H9 (cell line): ENCODE results near the gene CROCC2. TPM values are rescaled to one million over a fixed set of nuclear protein-coding genes. Genes with fewer than 3 reads are reported as not detected.

ENCODE experiments used
- DNase-seq: peaks from one replicate; pipeline ENCODE4 v3.0.0-alpha.2; 2017
- H2AFZ ChIP-seq: one replicate; pipeline ENCODE4 v1.6.1; 2013; ENCODE audit warnings: mild to moderate bottlenecking, low read length, control low read depth, moderate library complexity
- H2AK5ac ChIP-seq: 2 replicates; pipeline ENCODE4 v1.6.1; 2013; ENCODE audit warnings: low read length, control low read depth, mixed read lengths; ENCODE audit not compliant: insufficient read length
- H2BK120ac ChIP-seq: one replicate; pipeline ENCODE4 v1.6.1; 2013; ENCODE audit warnings: low read depth, mild to moderate bottlenecking, low read length, control low read depth, inconsistent platforms; ENCODE audit not compliant: poor library complexity, severe bottlenecking
- H2BK12ac ChIP-seq: 2 replicates; pipeline ENCODE4 v1.6.1; 2013; ENCODE audit warnings: low read length, control low read depth, mixed read lengths, low read depth; ENCODE audit not compliant: insufficient read length
- H2BK15ac ChIP-seq: 2 replicates; pipeline ENCODE4 v1.6.1; 2013; ENCODE audit warnings: low read depth, low read length, control low read depth
- H2BK20ac ChIP-seq: one replicate; pipeline ENCODE4 v1.6.1; 2013; ENCODE audit warnings: low read depth, mild to moderate bottlenecking, low read length, control low read depth, inconsistent platforms; ENCODE audit not compliant: poor library complexity, severe bottlenecking
- H2BK5ac ChIP-seq: 2 replicates; pipeline ENCODE4 v1.6.1; 2013; ENCODE audit warnings: low read length, control low read depth, mixed read lengths; ENCODE audit not compliant: insufficient read length
- H3K14ac ChIP-seq: 2 replicates; pipeline ENCODE4 v1.6.1; 2013; ENCODE audit warnings: low read length, control low read depth; ENCODE audit not compliant: insufficient read depth
- H3K18ac ChIP-seq: 2 replicates; pipeline ENCODE4 v1.6.1; 2013; ENCODE audit warnings: low read depth, mild to moderate bottlenecking, mixed read lengths, low read length, control low read depth; ENCODE audit not compliant: insufficient read length
- H3K23ac ChIP-seq: 2 replicates; pipeline ENCODE4 v1.6.1; 2013; ENCODE audit warnings: low read length, control low read depth, mixed read lengths, low read depth; ENCODE audit not compliant: insufficient read length
- H3K23me2 ChIP-seq: 2 replicates; pipeline ENCODE4 v1.6.1; 2013; ENCODE audit warnings: low read depth, mild to moderate bottlenecking, mixed read lengths, low read length, control low read depth; ENCODE audit not compliant: insufficient read length, poor library complexity, severe bottlenecking
- H3K27ac ChIP-seq: 2 replicates; pipeline ENCODE4 v1.5.1; 2013; ENCODE audit warnings: low read length, control low read depth, mixed read lengths, low read depth; ENCODE audit not compliant: insufficient read length
- H3K27me3 ChIP-seq: 2 replicates; pipeline ENCODE4 v1.6.1; 2013; ENCODE audit warnings: low read length, control low read depth, inconsistent platforms; ENCODE audit not compliant: insufficient read depth
- H3K4ac ChIP-seq: 2 replicates; pipeline ENCODE4 v1.6.1; 2013; ENCODE audit warnings: low read depth, mild to moderate bottlenecking, control low read depth, inconsistent platforms, low read length, moderate library complexity
- H3K4me1 ChIP-seq: 2 replicates; pipeline ENCODE4 v1.6.1; 2013; ENCODE audit warnings: low read length, control low read depth, inconsistent platforms; ENCODE audit not compliant: insufficient read depth
- H3K4me2 ChIP-seq: 2 replicates; pipeline ENCODE4 v1.6.1; 2013; ENCODE audit warnings: low read length, control low read depth, mixed read lengths; ENCODE audit not compliant: insufficient read length, insufficient read depth
- H3K56ac ChIP-seq: 2 replicates; pipeline ENCODE4 v1.6.1; 2013; ENCODE audit warnings: low read depth, mild to moderate bottlenecking, mixed read lengths, low read length, control low read depth; ENCODE audit not compliant: insufficient read length
- H3K79me1 ChIP-seq: 2 replicates; pipeline ENCODE4 v1.6.1; 2013; ENCODE audit warnings: low read depth, mild to moderate bottlenecking, moderate library complexity, low read length, control low read depth, inconsistent platforms; ENCODE audit not compliant: insufficient read depth, poor library complexity, severe bottlenecking
- H3K79me2 ChIP-seq: 2 replicates; pipeline ENCODE4 v1.6.1; 2013; ENCODE audit warnings: low read length, control low read depth, inconsistent platforms; ENCODE audit not compliant: insufficient read depth
- H3K9ac ChIP-seq: 2 replicates; pipeline ENCODE4 v1.6.1; 2013; ENCODE audit warnings: low read length, control low read depth, mixed read lengths; ENCODE audit not compliant: insufficient read length; ENCODE audit errors: extremely low read depth
- H3K9me3 ChIP-seq: one replicate; pipeline ENCODE4 v1.6.1; 2013; ENCODE audit warnings: low read depth, low read length, inconsistent platforms; ENCODE audit not compliant: control insufficient read depth
- H3T11ph ChIP-seq: one replicate; pipeline ENCODE4 v1.6.1; 2013; ENCODE audit warnings: mild to moderate bottlenecking, low read length, control low read depth, inconsistent platforms
- H4K20me1 ChIP-seq: one replicate; pipeline ENCODE4 v1.6.1; 2013; ENCODE audit not compliant: control insufficient read depth, insufficient read length, insufficient read depth
- H4K5ac ChIP-seq: 2 replicates; pipeline ENCODE4 v1.6.1; 2013; ENCODE audit warnings: low read depth, mild to moderate bottlenecking, mixed read lengths, low read length, control low read depth; ENCODE audit not compliant: insufficient read length
- H4K8ac ChIP-seq: replicated peaks from 2 replicates; pipeline ENCODE4 v1.6.1; 2013; ENCODE audit warnings: low read length, control low read depth, mixed read lengths, low read depth; ENCODE audit not compliant: insufficient read length
- H4K91ac ChIP-seq: 2 replicates; pipeline ENCODE4 v1.6.1; 2013; ENCODE audit warnings: low read depth, mild to moderate bottlenecking, moderate library complexity, mixed read lengths, low read length, control low read depth; ENCODE audit not compliant: insufficient read length
- H3K27ac Mint-ChIP-seq, 3 experiments: 2 replicates in 2 of 3; 3 replicates in 1 of 3; pipeline ENCODE4 v1.8.0; 2020 to 2021; ENCODE audit warnings: mixed read lengths in 3 of 3, mild to moderate bottlenecking in 1 of 3, moderate library complexity in 1 of 3
- H3K27me3 Mint-ChIP-seq: 2 replicates; pipeline ENCODE4 v1.8.0; 2021; ENCODE audit warnings: low read depth, mild to moderate bottlenecking, moderate library complexity, mixed read lengths
- H3K36me3 Mint-ChIP-seq, 3 experiments: 2 replicates in 2 of 3; 3 replicates in 1 of 3; pipeline ENCODE4 v1.8.0; 2020 to 2021; ENCODE audit warnings: low read depth in 3 of 3, mixed read lengths in 3 of 3; ENCODE audit not compliant: insufficient read depth in 1 of 3
- H3K4me1 Mint-ChIP-seq, 2 experiments: 2 replicates each; pipeline ENCODE4 v1.8.0; 2020; ENCODE audit warnings: mixed read lengths in 2 of 2
- H3K4me3 Mint-ChIP-seq, 2 experiments: 2 replicates in 1 of 2; 3 replicates in 1 of 2; pipeline ENCODE4 v1.8.0; 2020 to 2021; ENCODE audit warnings: mild to moderate bottlenecking in 2 of 2, mixed read lengths in 2 of 2, moderate library complexity in 1 of 2
- H3K9me3 Mint-ChIP-seq, 2 experiments: 2 replicates in 1 of 2; 3 replicates in 1 of 2; pipeline ENCODE4 v1.8.0; 2020; ENCODE audit warnings: mild to moderate bottlenecking in 2 of 2, mixed read lengths in 2 of 2, moderate library complexity in 1 of 2
- CTCF ChIP-seq: fragments of 200-600 bp; sonication (generic); conservative IDR thresholded peaks from 3 replicates; pipeline ENCODE4 v1.8.0; 2021; ENCODE audit warnings: antibody characterized with exemption, mild to moderate bottlenecking
- WGBS: extraction: QIAGEN DNeasy Blood & Tissue Kit; methylation state at CpG from one replicate; pipeline ENCODE4 v1.1.7; 2013; ENCODE audit warnings: missing lambda C conversion rate, low lambda C conversion rate, mixed read lengths; ENCODE audit not compliant: insufficient read length; ENCODE audit errors: extremely low coverage; 5-methylcytosine and 5-hydroxymethylcytosine counted together
- total RNA-seq: library from RNA; stranded (reverse); gene quantifications from 2 replicates; pipeline ENCODE4 v1.2.1, GENCODE V29; 2021

Gene CROCC2
- total RNA-seq, 1 experiment from 2014 or later, result not detected

- no peak overlapping the region for H2BK120ac ChIP-seq
- no peak overlapping the region for H3K23ac ChIP-seq
- H4K20me1 ChIP-seq, result no peaks in the 10 kb centered on the region
- no peak overlapping the region for H3K18ac ChIP-seq
- WGBS, result no CpG with 5 or more reads among the region's 14 CpGs
- no peak overlapping the region for H2BK20ac ChIP-seq
- H2BK12ac ChIP-seq, result no peak overlapping the region
- no peaks in the 10 kb centered on the region for H3K79me1 ChIP-seq
- no peak overlapping the region for H3K4ac ChIP-seq
- no peak overlapping the region for H3K14ac ChIP-seq
- H2BK15ac ChIP-seq, result no peak overlapping the region
- Mint-ChIP-seq H3K27me3 (peaks cover 8% of the 10 kb centered on the region), H3K4me3 (no peak overlapping the region), H3K9me3 (peaks cover 12% of the 10 kb centered on the region in 2 experiments), H3K4me1 (peaks cover 7 to 14% of the 10 kb centered on the region in 2 experiments), H3K36me3 (peaks cover 3 to 10% (median 5%) of the 10 kb centered on the region in 3 experiments; a peak in 5 of 7 replicates), H3K27ac (peak overlapping the region in 2 of 3 experiments; percentile 18 to 48; a peak in 2 of 7 replicates)
- H3K9me3 ChIP-seq, result no peaks in the 10 kb centered on the region
- TF ChIP-seq CTCF, result no peak
- no peak overlapping the region for H2AFZ ChIP-seq
- no peak for DNase-seq
- no peak overlapping the region for H2BK5ac ChIP-seq
- H4K8ac ChIP-seq, result no peak overlapping the region
- no peak overlapping the region for H3K27ac ChIP-seq
- H4K91ac ChIP-seq, result no peak overlapping the region
- no peak overlapping the region for H3K56ac ChIP-seq
- H3K27me3 ChIP-seq, result no peaks in the 10 kb centered on the region
- no peaks in the 10 kb centered on the region for H3K4me1 ChIP-seq
- H3T11ph ChIP-seq, result no peak overlapping the region
- no peak overlapping the region for H2AK5ac ChIP-seq
- H3K9ac ChIP-seq, result no peak overlapping the region
- no peaks in the 10 kb centered on the region for H3K79me2 ChIP-seq
- no peak overlapping the region for H3K4me2 ChIP-seq
- H3K23me2 ChIP-seq, result no peaks in the 10 kb centered on the region
- no peak overlapping the region for H4K5ac ChIP-seq
Measured at GRCh38 chr2:240901986-240902614, 4.0 kb upstream of the CROCC2 start.
